ENCODE measurements around the gene C1QL2. TPM values are rescaled to one million over a fixed set of nuclear protein-coding genes. Genes with fewer than 3 reads are reported as not detected.

The C1QL2 gene
- total and polyA plus RNA-seq, 8 donors: 0.07 to 0.15 (median 0.09) TPM; not detected in 5

GRCh38 chr2:119192893-119193292 is 34.3 kb upstream of the C1QL2 start:
- no peak for TF ChIP-seq CTCF (IDR thresholded peaks at IDR 0.05)
- ATAC-seq (no peak), DNase-seq (no peak), FAIRE-seq (no peak)
- peaks cover 8 to 16% (median 13%) of the 10 kb centered on the region in 3 donors for H3K4me1 ChIP-seq
- H3K9me3 ChIP-seq: no peaks in the 10 kb centered on the region
- intact Hi-C loops (cut with DNase I): no loop called here
- H3K27ac ChIP-seq: no peak overlapping the region
- 79 to 83% methylated on average over 6 of the region's 6 CpGs for whole genome bisulfite sequencing, 2 donors
- H3K36me3 ChIP-seq: no peaks in the 10 kb centered on the region
- no peaks in the 10 kb centered on the region for H3K27me3 ChIP-seq
- H3K4me3 ChIP-seq: no peak overlapping the region

GRCh38 chr2:119190321-119191111 is 32.0 kb upstream of the C1QL2 start:
- no peak overlapping the region for H3K27ac ChIP-seq
- H3K9me3 ChIP-seq: no peaks in the 10 kb centered on the region
- FAIRE-seq (no peak), ATAC-seq (no peak), DNase-seq (no peak)
- H3K27me3 ChIP-seq: no peaks in the 10 kb centered on the region
- 66 to 82% methylated on average over 8 of the region's 8 CpGs for WGBS, 2 donors
- no peaks in the 10 kb centered on the region for H3K36me3 ChIP-seq
- no peaks in the 10 kb centered on the region for H3K4me1 ChIP-seq
- TF ChIP-seq CTCF (IDR thresholded peaks at IDR 0.05): no peak
- intact Hi-C loops (cut with DNase I): no loop called here
- H3K4me3 ChIP-seq: no peak overlapping the region

GRCh38 chr2:119184512-119184911 is 26.0 kb upstream of the C1QL2 start:
- FAIRE-seq: no peak
- no peak for DNase-seq
- no peaks in the 10 kb centered on the region for H3K36me3 ChIP-seq
- intact Hi-C loops (cut with DNase I): no loop called here
- no peak for TF ChIP-seq CTCF (IDR thresholded peaks at IDR 0.05)
- no peak overlapping the region for H3K27ac ChIP-seq
- no peaks in the 10 kb centered on the region for H3K27me3 ChIP-seq
- no peak overlapping the region for H3K4me3 ChIP-seq
- 91 to 94% methylated on average over 7 of the region's 7 CpGs for WGBS, 2 donors
- H3K4me1 ChIP-seq: no peaks in the 10 kb centered on the region
- H3K9me3 ChIP-seq: no peaks in the 10 kb centered on the region
- ATAC-seq: no peak

- no peak for FAIRE-seq
- H3K4me1 ChIP-seq: no peaks in the 10 kb centered on the region
- no peak for DNase-seq
Measured at GRCh38 chr2:119181791-119182445, 23.4 kb upstream of the C1QL2 start.

More at GRCh38 chr2:119181791-119182445, 23.4 kb upstream of the C1QL2 start:
- no peaks in the 10 kb centered on the region for H3K36me3 ChIP-seq
- no peak for ATAC-seq
- 87 to 89% methylated on average over 13 of the region's 13 CpGs for WGBS, 2 donors
- H3K9me3 ChIP-seq: no peaks in the 10 kb centered on the region
- intact Hi-C loops (cut with DNase I): no loop called here
- no peak overlapping the region for H3K4me3 ChIP-seq
- H3K27me3 ChIP-seq: no peaks in the 10 kb centered on the region
- H3K27ac ChIP-seq: no peak overlapping the region
- TF ChIP-seq CTCF (IDR thresholded peaks at IDR 0.05): no peak
